Tibial nerve (tissue), 4 donors: Measurements from ENCODE around the gene NT5E.

ENCODE experiments used
- EP300 ChIP-seq, 2 donors: sonication (generic); formaldehyde crosslinking; IDR thresholded peaks; one replicate each; pipeline ENCODE4 v1.6.1; 2017; ENCODE audit warnings: antibody characterized with exemption in 2 of 2, mild to moderate bottlenecking in 1 of 2
- POLR2A ChIP-seq, 2 donors: fragments of 450-650 bp; IDR thresholded peaks; one replicate each; pipeline ENCODE4 v1.6.1; 2017; ENCODE audit warnings: antibody characterized with exemption in 2 of 2, mild to moderate bottlenecking in 2 of 2, moderate library complexity in 2 of 2
- TF ChIP-seq, protein P1 (sequence below), 5 experiments: fragments of 200-600 bp in 3 of 5; fragments of 450-650 bp in 2 of 5; sonication (generic) in 3 of 5; IDR thresholded peaks; one replicate each; pipeline ENCODE4 v1.5.1; 2016 to 2019; ENCODE audit warnings: antibody characterized with exemption in 5 of 5, mild to moderate bottlenecking in 3 of 5, moderate library complexity in 2 of 5

DNA sequence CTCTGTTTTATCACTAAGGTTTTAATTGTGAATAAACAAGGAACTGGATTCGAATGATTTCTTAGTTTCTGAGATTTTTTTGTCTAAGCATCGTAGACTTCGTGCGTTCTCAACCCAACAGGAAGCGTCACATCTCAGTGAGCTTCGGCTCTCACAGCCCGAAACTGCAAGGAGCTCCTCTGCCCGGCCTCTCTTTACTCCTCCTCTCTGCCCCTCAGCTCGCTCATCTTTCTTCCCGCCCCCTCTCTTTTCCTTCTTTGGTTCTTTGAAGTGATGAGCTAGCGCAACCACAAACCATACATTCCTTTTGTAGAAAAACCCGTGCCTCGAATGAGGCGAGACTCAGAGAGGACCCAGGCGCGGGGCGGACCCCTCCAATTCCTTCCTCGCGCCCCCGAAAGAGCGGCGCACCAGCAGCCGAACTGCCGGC is 480 bp upstream of the NT5E start:
- TF ChIP-seq, protein P1, sequence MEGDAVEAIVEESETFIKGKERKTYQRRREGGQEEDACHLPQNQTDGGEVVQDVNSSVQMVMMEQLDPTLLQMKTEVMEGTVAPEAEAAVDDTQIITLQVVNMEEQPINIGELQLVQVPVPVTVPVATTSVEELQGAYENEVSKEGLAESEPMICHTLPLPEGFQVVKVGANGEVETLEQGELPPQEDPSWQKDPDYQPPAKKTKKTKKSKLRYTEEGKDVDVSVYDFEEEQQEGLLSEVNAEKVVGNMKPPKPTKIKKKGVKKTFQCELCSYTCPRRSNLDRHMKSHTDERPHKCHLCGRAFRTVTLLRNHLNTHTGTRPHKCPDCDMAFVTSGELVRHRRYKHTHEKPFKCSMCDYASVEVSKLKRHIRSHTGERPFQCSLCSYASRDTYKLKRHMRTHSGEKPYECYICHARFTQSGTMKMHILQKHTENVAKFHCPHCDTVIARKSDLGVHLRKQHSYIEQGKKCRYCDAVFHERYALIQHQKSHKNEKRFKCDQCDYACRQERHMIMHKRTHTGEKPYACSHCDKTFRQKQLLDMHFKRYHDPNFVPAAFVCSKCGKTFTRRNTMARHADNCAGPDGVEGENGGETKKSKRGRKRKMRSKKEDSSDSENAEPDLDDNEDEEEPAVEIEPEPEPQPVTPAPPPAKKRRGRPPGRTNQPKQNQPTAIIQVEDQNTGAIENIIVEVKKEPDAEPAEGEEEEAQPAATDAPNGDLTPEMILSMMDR (IDR thresholded peaks at IDR 0.05) = no peak
- TF ChIP-seq EP300 (IDR thresholded peaks at IDR 0.05) = peak in 1 of 2 donors; percentile 8
- no peak for TF ChIP-seq POLR2A (IDR thresholded peaks at IDR 0.05)
